ENCODE results near the gene USP50. TPM values are rescaled to one million over a fixed set of nuclear protein-coding genes. Genes with fewer than 3 reads are reported as not detected.

Gene USP50
- total RNA-seq, 1 donor from 2014 or later, result not detected

- no peak for DNase-seq (ENCODE audit: low read depth)
- no peak for TF ChIP-seq CTCF (conservative IDR thresholded peaks at IDR 0.05; ENCODE audit: low read depth, low read length)
- no peak overlapping the region for H3K4me3 ChIP-seq (ENCODE audit: low read depth, low read length)
Measured at GRCh38 chr15:50493625-50494024, 52.8 kb downstream of the USP50 start.

- no peak overlapping the region for H3K4me3 ChIP-seq (ENCODE audit: low read depth, low read length)
- DNase-seq (ENCODE audit: low read depth), result no peak
- TF ChIP-seq CTCF (conservative IDR thresholded peaks at IDR 0.05; ENCODE audit: low read depth, low read length), result no peak
Measured at GRCh38 chr15:50487287-50487686, 59.2 kb downstream of the USP50 start.

GRCh38 chr15:50485389-50485788, 61.1 kb downstream of the USP50 start:
- no peak overlapping the region for H3K4me3 ChIP-seq (ENCODE audit: low read depth, low read length)
- no peak for DNase-seq (ENCODE audit: low read depth)
- TF ChIP-seq CTCF (conservative IDR thresholded peaks at IDR 0.05; ENCODE audit: low read depth, low read length), result no peak

- H3K4me3 ChIP-seq (ENCODE audit: low read depth, low read length), result no peak overlapping the region
- DNase-seq (ENCODE audit: low read depth), result no peak
- no peak for TF ChIP-seq CTCF (conservative IDR thresholded peaks at IDR 0.05; ENCODE audit: low read depth, low read length)
Measured at GRCh38 chr15:50484781-50485180, 61.7 kb downstream of the USP50 start.

- no peak for DNase-seq (ENCODE audit: low read depth)
- no peak for TF ChIP-seq CTCF (conservative IDR thresholded peaks at IDR 0.05; ENCODE audit: low read depth, low read length)
Measured at GRCh38 chr15:50476143-50476542, 70.3 kb downstream of the USP50 start.

GRCh38 chr15:50471072-50471471, 75.4 kb downstream of the USP50 start:
- no peak for DNase-seq (ENCODE audit: low read depth)
- no peak overlapping the region for H3K4me3 ChIP-seq (ENCODE audit: low read depth, low read length)
- no peak for TF ChIP-seq CTCF (conservative IDR thresholded peaks at IDR 0.05; ENCODE audit: low read depth, low read length)

More at GRCh38 chr15:50476143-50476542, 70.3 kb downstream of the USP50 start:
- no peak overlapping the region for H3K4me3 ChIP-seq (ENCODE audit: low read depth, low read length)
